Ascending aorta (tissue), 2 donors: Measurements from ENCODE around the gene CLIP2. TPM values are rescaled to one million over a fixed set of nuclear protein-coding genes. Genes with fewer than 3 reads are reported as not detected.
"Not testable (repeated sequence)": the region's sequence is repeated elsewhere in the genome, so short reads cannot be mapped to it uniquely, and the experiment has no call there.

Source experiments
- DNase-seq, 2 donors: peaks; one replicate each; pipeline ENCODE4 v3.0.0-alpha.2; 2019; ENCODE audit warnings: low spot score in 2 of 2
- H3K27ac ChIP-seq, 2 donors: fragments of 200-600 bp; sonication (generic); one replicate each; pipeline ENCODE4 v1.5.1; 2016 to 2017; ENCODE audit warnings: mild to moderate bottlenecking in 1 of 2
- H3K27me3 ChIP-seq: fragments of 200-600 bp; sonication (generic); one replicate; pipeline ENCODE4 v1.5.1; 2017
- H3K36me3 ChIP-seq, 2 donors: fragments of 200-600 bp; sonication (generic); one replicate each; pipeline ENCODE4 v1.5.1; 2016
- H3K4me1 ChIP-seq, 2 donors: fragments of 200-600 bp; sonication (generic); one replicate each; pipeline ENCODE4 v1.5.1; 2016 to 2017; ENCODE audit warnings: mild to moderate bottlenecking in 1 of 2
- H3K4me3 ChIP-seq, 2 donors: fragments of 200-600 bp; sonication (generic); one replicate each; pipeline ENCODE4 v1.5.1; 2016 to 2017; ENCODE audit warnings: mild to moderate bottlenecking in 1 of 2
- H3K9me3 ChIP-seq, 2 donors: fragments of 200-600 bp; sonication (generic); one replicate each; pipeline ENCODE4 v1.5.1; 2016
- CTCF ChIP-seq, 3 experiments: fragments of 200-600 bp in 2 of 3; fragments of 450-650 bp in 1 of 3; sonication (generic) in 2 of 3; IDR thresholded peaks; one replicate each; pipeline ENCODE4 v1.5.1; 2016 to 2019; ENCODE audit warnings: antibody characterized with exemption in 3 of 3, mild to moderate bottlenecking in 1 of 3, moderate library complexity in 1 of 3
- intact Hi-C: fragments of 100-400 bp; cut with DNase I; formaldehyde crosslinking; loops from one replicate; pipeline ENCODE4 v1.15.1; 2023
- total RNA-seq: library from RNA; depleted of rRNA; stranded (reverse); fragments of >200 nt; gene quantifications from one replicate; pipeline ENCODE4 v1.1.0, GENCODE V29; 2016

The CLIP2 gene
- total RNA-seq, 1 donor from 2014 or later = 50.2 TPM

- Histone ChIP-seq H3K9me3 (no peaks in the 10 kb centered on the region), H3K27ac (peak overlapping the region in 1 of 2 donors; percentile 57), H3K27me3 (no peaks in the 10 kb centered on the region), H3K36me3 (peaks cover 0 to 2% of the 10 kb centered on the region in 2 donors), H3K4me1 (peaks cover 6 to 13% of the 10 kb centered on the region in 2 donors), H3K4me3 (no peak overlapping the region)
- no peak for DNase-seq
- intact Hi-C loops = no loop called here
- no peak for TF ChIP-seq CTCF (IDR thresholded peaks at IDR 0.05)
Observed at GRCh38 chr7:74312418-74313028, 23.3 kb downstream of the CLIP2 start.

- DNase-seq, intact Hi-C loops, H3K4me3 ChIP-seq: not testable (repeated sequence)
Observed at GRCh38 chr7:74315891-74316290, 26.7 kb downstream of the CLIP2 start.

GRCh38 chr7:74317146-74317782 lies 28.1 kb downstream of the CLIP2 start:
- Histone ChIP-seq H3K36me3 (peaks cover 0 to 21% of the 10 kb centered on the region in 2 donors), H3K27ac (no peak overlapping the region), H3K9me3 (no peaks in the 10 kb centered on the region), H3K4me3 (no peak overlapping the region), H3K27me3 (no peaks in the 10 kb centered on the region), H3K4me1 (peaks cover 0 to 3% of the 10 kb centered on the region in 2 donors)
- no peak for DNase-seq
- TF ChIP-seq CTCF (IDR thresholded peaks at IDR 0.05) = no peak
- intact Hi-C loops = no loop called here

More at GRCh38 chr7:74315891-74316290, 26.7 kb downstream of the CLIP2 start:
- H3K4me1 ChIP-seq, H3K27me3 ChIP-seq, H3K9me3 ChIP-seq, H3K27ac ChIP-seq: not testable (repeated sequence)
- H3K36me3 ChIP-seq = peaks cover 0 to 21% of the 10 kb centered on the region in 2 donors

- Histone ChIP-seq H3K9me3 (no peaks in the 10 kb centered on the region), H3K4me3 (no peak overlapping the region), H3K36me3 (peaks cover 5 to 23% of the 10 kb centered on the region in 2 donors), H3K27me3 (no peaks in the 10 kb centered on the region), H3K27ac (no peak overlapping the region), H3K4me1 (no peaks in the 10 kb centered on the region)
- TF ChIP-seq CTCF (IDR thresholded peaks at IDR 0.05) = no peak
- DNase-seq = no peak
- intact Hi-C loops = no loop called here
Observed at GRCh38 chr7:74318043-74318442, 28.8 kb downstream of the CLIP2 start.

- DNase-seq = no peak
- H3K27ac ChIP-seq = no peak overlapping the region
- no peaks in the 10 kb centered on the region for H3K27me3 ChIP-seq
- H3K9me3 ChIP-seq = no peaks in the 10 kb centered on the region
- no peak overlapping the region for H3K4me3 ChIP-seq
- H3K36me3 ChIP-seq = peaks cover 5 to 27% of the 10 kb centered on the region in 2 donors
- intact Hi-C loops = no loop called here
- no peak for TF ChIP-seq CTCF (IDR thresholded peaks at IDR 0.05)
- peaks cover 5 to 9% of the 10 kb centered on the region in 2 donors for H3K4me1 ChIP-seq
Observed at GRCh38 chr7:74320645-74321221, 31.5 kb downstream of the CLIP2 start.

GRCh38 chr7:74322892-74323291 lies 33.7 kb downstream of the CLIP2 start:
- DNase-seq, H3K27ac ChIP-seq, H3K9me3 ChIP-seq, H3K27me3 ChIP-seq, H3K4me3 ChIP-seq, H3K4me1 ChIP-seq, intact Hi-C loops: not testable (repeated sequence)
- H3K36me3 ChIP-seq = peaks cover 5 to 21% of the 10 kb centered on the region in 2 donors
